AG10803 (cell line): ENCODE measurements around the gene HSDL1.

Experiments used
- DNase-seq: peaks from one replicate; pipeline ENCODE4 v3.0.0; 2010; ENCODE audit warnings: low read depth
- H3K4me3 ChIP-seq: 2 replicates; pipeline ENCODE4 v1.5.1; 2011; ENCODE audit warnings: mild to moderate bottlenecking, low read length, control low read depth
- TF ChIP-seq, protein P1 (sequence below): conservative IDR thresholded peaks from 2 replicates; pipeline ENCODE4 v1.5.1; 2011; ENCODE audit warnings: mild to moderate bottlenecking, low read length, control low read depth, inconsistent platforms

Gene HSDL1

DNA sequence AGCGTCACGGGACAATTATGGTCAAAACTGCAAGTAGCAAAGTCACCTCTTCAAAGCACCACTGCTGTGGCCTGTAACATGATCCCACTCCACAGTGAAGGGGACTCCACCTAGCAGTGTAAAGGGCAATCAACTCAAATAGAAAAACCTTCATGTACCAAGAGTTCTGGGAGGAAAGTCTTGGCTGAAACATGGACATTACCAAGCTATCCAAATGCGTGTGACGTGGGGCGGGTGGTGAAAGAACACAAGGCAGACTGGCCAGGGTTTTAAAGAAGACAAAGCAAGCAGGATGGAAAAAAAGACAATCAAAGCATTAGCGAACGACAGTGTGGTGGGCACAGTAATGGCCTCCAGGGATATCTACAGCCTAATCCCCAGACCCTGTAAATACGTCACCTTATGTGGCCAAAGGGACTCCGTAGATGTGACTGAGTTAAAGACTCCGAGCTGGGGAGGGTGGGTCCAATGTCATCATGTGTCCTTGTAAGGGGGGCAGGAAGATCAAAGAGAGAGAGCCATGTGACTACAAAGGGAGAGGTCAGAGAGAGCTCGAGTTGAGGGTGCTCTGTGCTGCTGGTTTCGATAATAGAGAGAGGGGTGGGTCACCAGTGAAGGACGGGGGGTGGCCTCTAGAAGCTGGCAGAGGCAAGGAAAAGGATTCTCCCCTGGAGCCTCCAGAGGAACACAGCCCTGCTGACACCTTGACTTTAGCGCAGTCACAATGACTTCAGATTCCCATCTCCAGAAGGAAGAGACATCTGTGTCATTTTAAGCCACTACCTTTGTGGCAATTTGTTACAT, 6.0 kb downstream of the HSDL1 start:
- H3K4me3 ChIP-seq = no peak overlapping the region
- TF ChIP-seq, protein P1, sequence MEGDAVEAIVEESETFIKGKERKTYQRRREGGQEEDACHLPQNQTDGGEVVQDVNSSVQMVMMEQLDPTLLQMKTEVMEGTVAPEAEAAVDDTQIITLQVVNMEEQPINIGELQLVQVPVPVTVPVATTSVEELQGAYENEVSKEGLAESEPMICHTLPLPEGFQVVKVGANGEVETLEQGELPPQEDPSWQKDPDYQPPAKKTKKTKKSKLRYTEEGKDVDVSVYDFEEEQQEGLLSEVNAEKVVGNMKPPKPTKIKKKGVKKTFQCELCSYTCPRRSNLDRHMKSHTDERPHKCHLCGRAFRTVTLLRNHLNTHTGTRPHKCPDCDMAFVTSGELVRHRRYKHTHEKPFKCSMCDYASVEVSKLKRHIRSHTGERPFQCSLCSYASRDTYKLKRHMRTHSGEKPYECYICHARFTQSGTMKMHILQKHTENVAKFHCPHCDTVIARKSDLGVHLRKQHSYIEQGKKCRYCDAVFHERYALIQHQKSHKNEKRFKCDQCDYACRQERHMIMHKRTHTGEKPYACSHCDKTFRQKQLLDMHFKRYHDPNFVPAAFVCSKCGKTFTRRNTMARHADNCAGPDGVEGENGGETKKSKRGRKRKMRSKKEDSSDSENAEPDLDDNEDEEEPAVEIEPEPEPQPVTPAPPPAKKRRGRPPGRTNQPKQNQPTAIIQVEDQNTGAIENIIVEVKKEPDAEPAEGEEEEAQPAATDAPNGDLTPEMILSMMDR = no peak
- peak; percentile 49 for DNase-seq

DNA sequence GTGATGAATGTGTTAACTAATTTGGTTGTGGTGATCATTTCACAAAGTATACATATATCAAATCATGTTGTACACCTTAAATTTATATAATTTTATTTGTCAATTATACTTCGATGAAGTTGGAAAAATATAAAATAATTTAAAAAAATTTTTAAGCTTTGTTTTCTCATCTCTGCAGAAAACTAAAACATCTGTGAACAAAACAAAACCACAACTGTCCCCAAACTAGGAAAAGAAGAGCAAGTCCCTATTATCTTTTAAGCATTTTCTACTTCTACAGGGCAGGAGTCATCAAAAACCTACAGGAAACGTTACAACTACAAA, 6.5 kb downstream of the HSDL1 start:
- no peak for DNase-seq
- TF ChIP-seq, protein P1 = no peak
- no peak overlapping the region for H3K4me3 ChIP-seq

DNA sequence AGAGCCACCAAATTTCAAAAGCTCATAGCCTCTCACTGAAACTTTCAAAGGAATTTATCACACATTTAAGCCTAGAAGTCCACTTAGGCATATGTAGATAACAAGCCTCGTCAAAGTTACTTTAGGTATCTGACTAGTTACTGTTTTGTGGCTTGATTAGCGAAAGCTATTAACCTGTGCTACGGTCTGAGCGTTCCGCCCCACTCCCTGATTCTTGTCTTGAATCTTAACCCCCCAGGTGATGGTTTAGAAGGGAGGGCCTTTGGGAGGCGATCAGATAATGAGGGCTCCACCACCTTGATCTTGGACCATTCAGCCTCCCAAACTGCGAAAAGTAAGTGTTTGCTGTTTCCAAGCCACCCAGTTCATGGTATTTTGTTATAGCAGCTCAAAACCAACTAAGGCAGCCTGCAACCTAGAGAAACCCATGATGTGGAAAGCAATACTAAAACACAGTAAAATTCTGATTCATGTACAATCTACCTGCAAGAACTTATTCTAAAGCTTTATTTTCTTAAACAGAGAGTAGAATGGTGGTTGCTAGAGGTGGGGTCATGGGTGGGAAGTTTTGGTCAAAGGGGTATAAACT, 7.1 kb downstream of the HSDL1 start:
- TF ChIP-seq, protein P1 = no peak
- H3K4me3 ChIP-seq = no peak overlapping the region
- DNase-seq = no peak

DNA sequence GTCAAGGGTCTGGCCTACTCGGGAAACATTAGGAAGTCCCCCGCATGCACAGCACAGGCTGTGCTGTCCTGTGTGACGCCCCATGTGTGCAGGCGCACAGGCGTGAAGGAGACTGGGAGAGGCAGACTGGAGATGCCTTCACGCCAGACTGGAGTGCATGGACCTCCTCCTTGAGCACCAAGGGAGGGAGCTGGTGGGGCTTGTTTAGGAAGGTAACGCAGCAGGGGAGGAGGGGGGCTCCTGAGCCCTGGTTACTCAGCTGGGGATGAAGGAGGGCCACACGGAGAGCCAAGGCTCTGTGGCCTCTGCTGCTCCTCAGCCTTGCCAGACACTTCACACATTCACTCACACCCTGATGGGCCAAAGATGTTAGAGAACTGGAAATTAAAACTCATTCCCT, 7.7 kb downstream of the HSDL1 start:
- H3K4me3 ChIP-seq = no peak overlapping the region
- TF ChIP-seq, protein P1 = no peak
- no peak for DNase-seq

DNA sequence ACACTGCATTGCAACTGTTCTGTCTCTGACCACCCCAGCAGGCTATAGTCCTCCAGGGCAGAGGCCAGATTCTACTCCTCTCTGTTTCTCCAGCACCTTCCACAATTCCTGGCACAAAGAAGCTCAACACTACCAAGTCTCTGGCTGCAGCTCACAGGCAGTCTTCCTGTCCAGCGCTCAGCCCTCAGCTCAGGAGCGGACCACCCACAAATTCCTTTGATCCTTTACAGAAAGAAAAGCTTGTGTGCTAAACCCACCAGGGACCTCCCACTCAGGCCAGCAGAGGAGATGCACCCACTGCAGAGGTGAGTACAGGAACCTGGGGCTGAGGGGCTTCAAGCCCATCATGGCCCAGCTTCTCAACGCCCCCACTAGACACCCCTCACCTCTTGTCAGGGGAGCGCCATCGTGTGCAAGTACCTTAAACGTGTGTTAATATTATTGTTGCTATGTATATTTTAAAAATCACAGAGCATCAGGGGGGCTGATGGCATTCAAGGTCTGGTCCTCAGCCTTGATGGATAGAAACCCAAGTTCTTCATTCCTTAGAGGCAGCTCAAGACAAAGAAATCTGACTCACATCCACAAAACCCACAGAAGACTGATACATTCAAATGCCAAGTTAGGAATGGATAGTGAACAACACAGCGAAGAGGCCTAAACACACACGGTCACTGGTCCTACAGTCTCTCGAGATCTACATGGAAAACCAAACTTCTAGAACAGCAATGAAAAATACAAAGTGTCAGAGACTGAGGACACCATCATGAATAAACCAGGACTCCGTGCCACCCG, 8.4 kb downstream of the HSDL1 start:
- no peak overlapping the region for H3K4me3 ChIP-seq
- TF ChIP-seq, protein P1 = no peak
- no peak for DNase-seq

DNA sequence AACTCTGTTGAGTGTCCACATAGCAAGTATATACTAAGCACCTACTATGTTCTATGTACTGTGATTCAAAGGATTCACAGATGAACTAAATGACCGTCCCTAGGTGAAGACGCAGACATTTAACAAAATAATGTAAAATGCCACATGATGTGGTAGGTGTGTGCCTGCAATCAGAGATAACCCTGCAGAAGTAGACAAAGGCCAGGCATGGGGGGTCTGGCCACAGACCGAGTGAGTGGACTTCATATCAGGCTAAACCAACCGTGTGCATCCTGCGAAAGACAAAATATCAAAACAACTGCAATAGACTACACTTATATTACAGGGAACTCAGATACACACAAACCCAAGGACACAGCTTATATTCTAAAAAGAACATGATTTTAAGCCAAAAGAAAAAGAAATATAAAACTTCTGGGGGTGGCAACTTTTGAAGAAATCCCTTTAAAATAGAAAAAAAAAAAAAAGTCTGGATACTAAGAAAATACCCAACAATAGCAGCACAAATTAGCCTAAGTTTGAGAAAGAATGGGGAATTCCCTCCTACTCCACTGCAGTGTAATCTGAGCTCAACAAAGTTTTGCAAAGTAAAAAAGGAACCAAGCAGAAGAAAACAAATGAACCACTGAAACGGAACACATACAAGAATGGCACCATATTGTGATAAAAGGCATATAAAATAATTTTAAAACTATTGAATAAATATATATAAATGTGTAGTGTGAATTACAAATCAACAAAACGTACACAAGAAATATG, 12.3 kb downstream of the HSDL1 start:
- TF ChIP-seq, protein P1 = no peak
- no peak for DNase-seq
- no peak overlapping the region for H3K4me3 ChIP-seq
